GM12865 (cell line): ENCODE measurements around the gene GIPC3.

ENCODE experiments used
- DNase-seq: peaks from one replicate; pipeline ENCODE4 v3.0.0; 2010; ENCODE audit warnings: low read depth
- H3K4me3 ChIP-seq: 2 replicates; pipeline ENCODE4 v1.5.1; 2011; ENCODE audit warnings: mild to moderate bottlenecking, low read depth, low read length, control low read depth
- CTCF ChIP-seq: IDR thresholded peaks from 2 replicates; pipeline ENCODE4 v1.5.1; 2011; ENCODE audit warnings: low read length, control low read depth, low read depth, inconsistent platforms; ENCODE audit not compliant: insufficient read depth; ENCODE audit errors: missing control alignments

GIPC3 gene

DNA sequence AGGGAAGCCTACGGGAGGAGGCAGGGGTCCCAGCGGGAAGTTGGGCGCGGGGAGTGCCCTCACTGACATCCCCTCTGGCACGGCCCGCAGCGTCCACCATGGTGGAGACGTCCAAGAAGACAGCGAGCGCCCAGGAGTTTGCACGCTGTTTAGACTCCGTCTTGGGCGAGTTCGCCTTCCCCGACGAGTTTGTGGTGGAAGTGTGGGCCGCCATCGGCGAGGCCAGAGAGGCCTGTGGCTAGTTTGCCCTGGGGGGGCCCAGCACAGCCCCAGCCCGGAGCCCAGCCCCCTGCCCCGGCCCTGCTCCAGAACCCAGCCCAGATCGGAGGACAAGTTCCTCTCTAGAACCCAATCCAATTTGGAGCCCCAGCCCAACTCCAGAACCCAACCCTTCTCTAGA, 4.7 kb downstream of the GIPC3 start:
- no peak for TF ChIP-seq CTCF
- H3K4me3 ChIP-seq = no peak overlapping the region
- DNase-seq = no peak

GRCh38 chr19:3590991-3591659, 5.8 kb downstream of the GIPC3 start:
- DNase-seq = no peak
- H3K4me3 ChIP-seq = no peak overlapping the region
- TF ChIP-seq CTCF = no peak

DNA sequence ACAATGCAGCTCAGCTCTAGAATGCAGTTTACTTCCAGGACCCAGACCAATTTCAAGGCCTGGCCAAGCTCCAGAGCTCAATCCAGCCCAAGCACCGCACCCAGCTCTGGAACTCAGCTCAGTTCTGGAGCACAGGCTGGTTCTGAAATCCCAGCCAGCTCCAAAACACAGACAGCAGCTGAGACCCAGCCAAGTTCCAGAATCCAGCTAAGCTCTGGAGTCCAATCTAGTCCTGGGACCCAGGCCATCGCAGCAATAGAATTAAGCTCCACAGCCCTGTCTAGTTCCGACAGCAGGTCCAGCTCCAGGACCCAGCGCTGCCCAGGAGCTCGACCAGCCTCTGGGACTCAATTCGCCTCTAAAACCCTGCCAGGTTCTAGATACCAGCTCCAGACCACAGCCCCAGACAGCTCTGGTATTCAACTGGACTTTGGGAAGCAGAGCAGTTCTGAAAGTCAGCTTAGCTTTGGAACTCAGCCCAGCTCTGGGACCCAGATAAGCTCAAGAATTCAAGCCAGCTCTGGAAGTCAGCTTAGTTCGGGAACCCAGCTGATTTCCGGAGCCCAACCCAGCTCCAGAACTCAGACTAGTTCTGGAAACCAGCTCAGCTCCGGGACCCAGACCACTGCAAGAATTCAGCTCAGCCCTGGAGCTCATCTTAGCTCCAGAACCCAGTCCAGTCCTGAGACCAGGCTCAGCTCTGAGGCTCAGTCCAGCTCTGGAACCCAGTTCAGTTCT, 6.8 kb downstream of the GIPC3 start:
- no peak for DNase-seq
- H3K4me3 ChIP-seq = no peak overlapping the region
- TF ChIP-seq CTCF = no peak

DNA sequence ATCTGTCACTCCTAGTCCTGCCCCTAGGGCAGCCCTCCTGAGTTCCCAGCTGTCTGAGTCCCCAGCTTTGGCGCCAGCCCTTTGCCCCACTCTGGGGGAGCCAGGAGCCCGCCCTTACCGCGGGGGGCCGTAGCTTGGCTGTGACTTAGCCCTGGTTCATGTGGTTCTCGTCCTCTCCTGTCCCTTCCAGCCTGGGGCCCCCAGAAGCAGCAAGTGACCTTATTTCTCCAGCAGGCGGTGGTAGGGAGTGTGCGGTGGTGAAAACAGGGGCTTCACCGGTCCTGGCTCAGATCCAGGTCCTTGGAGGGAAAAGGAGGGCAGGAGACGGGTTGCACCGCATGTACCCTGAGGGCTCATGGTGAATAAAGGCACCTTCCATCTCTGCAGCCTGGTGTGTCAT, 7.9 kb downstream of the GIPC3 start:
- no peak for DNase-seq
- TF ChIP-seq CTCF = no peak

GRCh38 chr19:3595521-3596061, 10.3 kb downstream of the GIPC3 start:
- no peak for DNase-seq
- no peak overlapping the region for H3K4me3 ChIP-seq
- no peak for TF ChIP-seq CTCF

More for the DNA sequence above, 7.9 kb downstream of the GIPC3 start:
- no peak overlapping the region for H3K4me3 ChIP-seq

DNA sequence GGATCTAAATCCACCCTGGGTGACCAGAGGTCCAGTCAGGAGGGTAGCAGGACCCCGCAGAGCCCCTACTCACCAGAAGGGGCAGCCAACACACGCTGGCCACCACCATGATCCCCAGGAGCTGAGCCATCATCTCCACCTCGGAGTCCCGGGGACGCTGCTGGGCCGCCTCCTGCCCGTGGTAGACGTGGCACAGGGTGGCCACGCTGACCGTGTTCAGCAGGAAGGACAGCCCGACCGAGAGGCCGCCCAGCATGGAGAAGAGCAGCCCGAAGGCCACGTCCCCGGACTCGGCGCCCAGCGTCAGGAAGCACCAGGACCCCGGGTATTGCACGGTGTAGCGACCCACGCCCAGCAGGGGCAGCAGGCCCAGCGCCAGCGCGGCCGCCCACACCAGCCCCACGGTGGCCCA, 14.5 kb downstream of the GIPC3 start:
- no peak for TF ChIP-seq CTCF
- no peak overlapping the region for H3K4me3 ChIP-seq
- no peak for DNase-seq
